T-cell (primary cell): Measurements from ENCODE around the gene RHBG. TPM values are rescaled to one million over a fixed set of nuclear protein-coding genes. Genes with fewer than 3 reads are reported as not detected.
"Not testable (repeated sequence)": the region's sequence is repeated elsewhere in the genome, so short reads cannot be mapped to it uniquely, and the experiment has no call there.

Experiments
- ATAC-seq, 4 experiments: fragments of 200-7000 bp in 3 of 4; fragments of 150-1000 bp in 1 of 4; cut with Tn5 transposase; replicated peaks in 1 of 4; 1 replicate in 3 of 4; 2 replicates in 1 of 4; pipeline ENCODE4 v1.10.0; 2021; ENCODE audit warnings: moderate library complexity in 3 of 4, mild to moderate bottlenecking in 2 of 4, moderate number of reproducible peaks in 1 of 4
- CTCF ChIA-PET, 2 donors: fragments of 300-600 bp; sonication (Branson Sonifier 250); formaldehyde crosslinking; loops; one replicate each; lab custom pipeline; 2022; ENCODE audit warnings: antibody characterized with exemption in 2 of 2; lab: Charles Lee
- POLR2A ChIA-PET, 2 donors: fragments of 300-600 bp; sonication (Branson Sonifier 250); formaldehyde crosslinking; loops; one replicate each; lab custom pipeline; 2022; ENCODE audit warnings: antibody characterized with exemption in 2 of 2; lab: Charles Lee
- DNase-seq, 35 experiments: peaks; one replicate each; pipeline versions ENCODE4 v3.0.0 to v3.0.0-alpha.2; 2013 to 2023
- H3K27ac ChIP-seq: one replicate; pipeline ENCODE4 v1.5.1; 2013; ENCODE audit warnings: low read length
- H3K27me3 ChIP-seq, 2 experiments: replicated peaks in 1 of 2; 1 replicate in 1 of 2; 2 replicates in 1 of 2; pipeline versions ENCODE4 v1.6.1 to v1.7.0; 2013; ENCODE audit warnings: low read length in 1 of 2, mixed read lengths in 1 of 2; ENCODE audit not compliant: control insufficient read depth in 2 of 2, insufficient read depth in 2 of 2; ENCODE audit errors: extremely low read depth in 1 of 2
- H3K36me3 ChIP-seq, 2 donors: 1 replicate in 1 of 2; 2 replicates in 1 of 2; pipeline versions ENCODE4 v1.6.1 to v1.7.0; 2013; ENCODE audit warnings: low read length in 1 of 2; ENCODE audit not compliant: control insufficient read depth in 2 of 2, insufficient read depth in 1 of 2; ENCODE audit errors: extremely low read depth in 1 of 2
- H3K4me1 ChIP-seq, 2 experiments: 1 replicate in 1 of 2; 2 replicates in 1 of 2; pipeline versions ENCODE4 v1.6.1 to v1.7.0; 2013; ENCODE audit warnings: low read length in 2 of 2, mixed read lengths in 1 of 2; ENCODE audit not compliant: insufficient read depth in 2 of 2, control insufficient read depth in 1 of 2; ENCODE audit errors: extremely low read depth in 1 of 2
- H3K4me3 ChIP-seq, 2 donors: 1 replicate in 1 of 2; 2 replicates in 1 of 2; pipeline versions ENCODE4 v1.5.1 to v1.7.0; 2013; ENCODE audit warnings: mild to moderate bottlenecking in 2 of 2, low read length in 1 of 2, moderate library complexity in 1 of 2; ENCODE audit not compliant: control insufficient read depth in 1 of 2; ENCODE audit errors: extremely low read depth in 1 of 2
- H3K9me3 ChIP-seq: 2 replicates; pipeline ENCODE4 v1.7.0; 2013
- H3K27ac Mint-ChIP-seq, 2 donors: one replicate each; pipeline ENCODE4 v1.8.0; 2020 to 2021; ENCODE audit warnings: mild to moderate bottlenecking in 2 of 2, mixed read lengths in 2 of 2
- H3K27me3 Mint-ChIP-seq, 2 donors: one replicate each; pipeline ENCODE4 v1.8.0; 2021 to 2022; ENCODE audit warnings: mixed read lengths in 2 of 2
- H3K36me3 Mint-ChIP-seq: one replicate; pipeline ENCODE4 v1.8.0; 2021; ENCODE audit warnings: mixed read lengths
- H3K4me1 Mint-ChIP-seq, 3 donors: one replicate each; pipeline ENCODE4 v1.8.0; 2020 to 2022; ENCODE audit warnings: mixed read lengths in 3 of 3, mild to moderate bottlenecking in 1 of 3
- H3K4me3 Mint-ChIP-seq, 3 donors: one replicate each; pipeline ENCODE4 v1.8.0; 2020 to 2022; ENCODE audit warnings: mild to moderate bottlenecking in 3 of 3, mixed read lengths in 3 of 3, moderate library complexity in 3 of 3
- H3K9me3 Mint-ChIP-seq, 3 donors: one replicate each; pipeline ENCODE4 v1.8.0; 2020 to 2022; ENCODE audit warnings: mixed read lengths in 3 of 3
- WGBS: methylation state at CpG from one replicate; pipeline ENCODE4 v1.1.5; 2013; ENCODE audit warnings: missing lambda C conversion rate; ENCODE audit not compliant: insufficient coverage; 5-methylcytosine and 5-hydroxymethylcytosine counted together
- total RNA-seq, 35 experiments: library from RNA in 6 of 35; stranded (reverse) in 6 of 35; fragments of 120-200 nt in 1 of 35; gene quantifications; one replicate each; pipeline versions ENCODE4 v1.2.1 to v1.2.4 and lab custom pipeline; 2013 to 2026

Gene RHBG
- total RNA-seq, result under 1 TPM in 1 of 5 donors, not detected in 4; 0.35 TPM
- not detected for total RNA-seq (2013)
- total RNA-seq (lab: John Stamatoyannopoulos, UW), result 0 to 0.10 (median 0) reads per million in 29 experiments

DNA sequence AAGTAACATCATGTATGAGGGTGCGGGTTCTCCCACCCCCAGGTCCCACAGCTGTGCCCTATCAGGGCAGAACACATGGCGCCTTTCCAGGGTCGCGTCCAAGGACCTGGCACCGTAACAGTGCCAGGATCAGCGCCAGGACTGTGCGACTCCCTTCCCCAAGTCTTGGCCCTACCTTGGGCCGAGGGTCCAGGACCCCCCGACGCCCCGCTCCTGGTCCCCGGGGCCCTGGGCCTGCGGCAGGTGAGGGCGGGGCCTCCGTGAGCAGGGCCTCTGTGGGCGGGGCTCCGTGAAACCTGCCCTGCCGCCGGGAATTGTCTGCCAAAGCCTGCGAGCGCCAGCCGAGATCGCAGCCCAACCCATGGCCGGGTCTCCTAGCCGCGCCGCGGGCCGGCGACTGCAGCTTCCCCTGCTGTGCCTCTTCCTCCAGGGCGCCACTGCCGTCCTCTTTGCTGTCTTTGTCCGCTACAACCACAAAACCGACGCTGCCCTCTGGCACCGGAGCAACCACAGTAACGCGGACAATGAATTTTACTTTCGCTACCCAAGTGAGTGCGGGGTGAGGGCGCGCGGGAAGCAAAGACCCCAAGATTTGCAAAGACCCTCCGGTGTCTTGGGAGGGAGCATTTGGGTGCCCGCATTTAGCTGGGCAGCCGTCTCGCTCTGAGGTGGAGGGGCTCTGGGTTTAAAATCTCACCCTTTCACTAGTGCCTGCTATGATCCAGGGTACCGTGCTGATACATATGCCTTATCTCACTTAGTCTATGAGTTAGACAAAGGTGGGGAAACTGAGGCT, at the start of gene RHBG:
RHBG (plus strand) TSS at position 323 of the 796 bp plus-strand sequence; CDS start at position 362, 39 bp downstream.
- Histone ChIP-seq H3K9me3 (no peaks in the 10 kb centered on the region), H3K27ac (no peak within 1 kb of the TSS), H3K4me1 (peaks cover 0 to 10% of the 10 kb centered on the region in 2 experiments), H3K27me3 (peaks cover 9 to 83% of the 10 kb centered on the region in 2 experiments), H3K36me3 (no peaks in the 10 kb centered on the region), H3K4me3 (peak within 1 kb of the TSS; percentile 31 to 48)
- POLR2A ChIA-PET, result no interaction called here
- Mint-ChIP-seq H3K9me3 (no peaks in the 10 kb centered on the region), H3K4me1 (peaks cover 0 to 4% (median 4%) of the 10 kb centered on the region in 3 donors), H3K27me3 (peaks cover 41 to 68% of the 10 kb centered on the region in 2 donors), H3K36me3 (no peaks in the 10 kb centered on the region), H3K27ac (no peak within 1 kb of the TSS), H3K4me3 (peak within 1 kb of the TSS; percentile 56 to 74 (median 72))
- WGBS, result 15% methylated on average over 41 of the region's 48 CpGs
- DNase-seq (peak in 15 of 35 experiments; percentile 3 to 30 (median 13)), ATAC-seq (peak; percentile 34 to 64 (median 53))
- CTCF ChIA-PET, result no interaction called here

DNA sequence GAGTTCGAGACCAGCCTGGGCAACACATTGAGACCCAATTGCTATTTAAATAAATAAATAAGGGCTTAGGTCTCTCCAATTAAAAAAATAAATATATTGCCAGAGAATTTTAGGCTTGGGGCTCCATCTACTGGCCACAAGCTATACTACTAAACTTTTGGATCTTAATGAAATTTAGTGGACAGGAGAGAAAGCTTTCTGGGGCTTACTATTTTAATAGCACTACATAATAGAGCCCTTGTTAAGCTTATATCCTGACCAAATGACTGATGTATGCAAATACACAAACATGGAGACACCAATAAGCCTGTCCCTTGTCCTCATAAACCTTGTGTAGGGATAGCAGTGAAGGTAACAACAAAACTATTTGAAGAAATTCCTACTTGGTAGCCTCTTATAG, 49.3 kb upstream of the RHBG start:
- Histone ChIP-seq H3K27me3 (no peaks in the 10 kb centered on the region), H3K4me3 (no peak overlapping the region), H3K27ac (no peak overlapping the region), H3K4me1 (no peaks in the 10 kb centered on the region), H3K9me3 (no peaks in the 10 kb centered on the region), H3K36me3 (peaks cover 20 to 85% of the 10 kb centered on the region in 2 donors)
- no peaks in the 10 kb centered on the region for H3K9me3 Mint-ChIP-seq
- ATAC-seq (no peak), DNase-seq (peak in 9 of 35 experiments; percentile 10 to 48 (median 13))
- H3K4me3 Mint-ChIP-seq, result no peak overlapping the region
- ChIA-PET CTCF (interaction anchor here (0.6 to 1.1 kb wide), 8 partner anchors 10 to 225 kb away, joined by 3 to 6 read pairs (median 3); partner anchors contain the start of gene GLMP (in 1 of the 2)), POLR2A (interaction anchor here in 1 of 2 donors (0.7 kb wide), 1 partner anchor 14 kb away, joined by 3 read pairs; no protein-coding TSS in a partner anchor)
- peaks cover 40% of the 10 kb centered on the region for H3K36me3 Mint-ChIP-seq
- H3K27ac Mint-ChIP-seq, result no peak overlapping the region
- WGBS, result no CpG with 5 or more reads among the region's 1 CpG
- H3K4me1 Mint-ChIP-seq, result no peaks in the 10 kb centered on the region
- H3K27me3 Mint-ChIP-seq, result no peaks in the 10 kb centered on the region

- Mint-ChIP-seq H3K36me3 (peaks cover 44% of the 10 kb centered on the region), H3K27me3 (no peaks in the 10 kb centered on the region), H3K9me3 (no peaks in the 10 kb centered on the region), H3K4me3 (no peak overlapping the region), H3K27ac (no peak overlapping the region), H3K4me1 (no peaks in the 10 kb centered on the region)
- Histone ChIP-seq H3K4me3 (no peak overlapping the region), H3K9me3 (no peaks in the 10 kb centered on the region), H3K4me1 (no peaks in the 10 kb centered on the region), H3K27ac (no peak overlapping the region), H3K36me3 (peaks cover 16 to 84% of the 10 kb centered on the region in 2 donors), H3K27me3 (no peaks in the 10 kb centered on the region)
- ATAC-seq (no peak), DNase-seq (no peak)
- 78% methylated on average over 1 of the region's 3 CpGs for WGBS
- CTCF ChIA-PET, result interaction anchor here in 1 of 2 donors (0.6 kb wide), 1 partner anchor 12 kb away, joined by 3 read pairs; no protein-coding TSS in a partner anchor
- POLR2A ChIA-PET, result no interaction called here
These were observed 48.5 kb upstream of the RHBG start for GRCh38 chr1:156320560-156320959.

- peaks cover 11 to 64% of the 10 kb centered on the region in 2 donors for H3K36me3 ChIP-seq
- DNase-seq, POLR2A ChIA-PET, H3K4me1 ChIP-seq, H3K4me3 ChIP-seq, H3K9me3 ChIP-seq, CTCF ChIA-PET, ATAC-seq, H3K9me3 Mint-ChIP-seq, H3K4me3 Mint-ChIP-seq, H3K27ac ChIP-seq, H3K27ac Mint-ChIP-seq, H3K4me1 Mint-ChIP-seq, H3K27me3 Mint-ChIP-seq, H3K27me3 ChIP-seq: not testable (repeated sequence)
- peaks cover 27% of the 10 kb centered on the region for H3K36me3 Mint-ChIP-seq
- WGBS, result no CpG with 5 or more reads among the region's 9 CpGs
These were observed 45.8 kb upstream of the RHBG start for GRCh38 chr1:156323179-156323578.

DNA sequence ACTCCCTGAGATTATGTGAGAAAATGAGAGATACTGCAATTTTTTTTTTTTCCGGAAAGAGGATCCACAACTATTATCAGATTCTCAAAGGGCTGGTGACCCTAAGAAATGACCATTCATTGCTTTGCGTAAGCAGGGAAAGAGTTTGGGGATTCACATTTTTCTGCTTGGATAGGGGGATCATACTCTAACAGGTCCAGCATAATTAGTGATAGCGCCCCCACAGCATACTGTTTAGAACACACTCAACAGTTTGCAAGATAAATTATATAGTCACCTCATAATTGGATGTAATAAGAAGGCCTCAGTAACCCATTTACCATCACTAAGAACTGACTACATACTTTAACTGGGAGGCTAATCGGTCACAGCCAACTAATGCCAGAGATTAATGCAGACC, 32.8 kb upstream of the RHBG start:
- H3K36me3 Mint-ChIP-seq, result peaks cover 15% of the 10 kb centered on the region
- H3K4me1 Mint-ChIP-seq, result peaks cover 38 to 41% (median 40%) of the 10 kb centered on the region in 3 donors

GRCh38 chr1:156337052-156337887, 31.7 kb upstream of the RHBG start:
- ChIA-PET POLR2A (interaction anchor here in 1 of 2 donors (0.6 kb wide), 1 partner anchor 375 kb away, joined by 3 read pairs; no protein-coding TSS in a partner anchor), CTCF (interaction anchor here in 1 of 2 donors (0.7 to 0.8 kb wide), 2 partner anchors 49 to 55 kb away, joined by 3 to 4 read pairs; no protein-coding TSS in a partner anchor)
- H3K4me3 Mint-ChIP-seq, result peak overlapping the region; percentile 95 to 97 (median 97)
- WGBS, result 19% methylated on average over 16 of the region's 34 CpGs
- no peak for DNase-seq
- no peaks in the 10 kb centered on the region for H3K27me3 Mint-ChIP-seq
- no peak for ATAC-seq
- H3K27me3 ChIP-seq, result no peaks in the 10 kb centered on the region
- peak overlapping the region; percentile 90 to 97 for H3K4me3 ChIP-seq
- peaks cover 38 to 41% (median 40%) of the 10 kb centered on the region in 3 donors for H3K4me1 Mint-ChIP-seq
- H3K27ac Mint-ChIP-seq, result peak overlapping the region; percentile 97 to 100
- H3K36me3 ChIP-seq, result peaks cover 0 to 40% of the 10 kb centered on the region in 2 donors
- H3K9me3 Mint-ChIP-seq, result no peaks in the 10 kb centered on the region
- H3K9me3 ChIP-seq, result no peaks in the 10 kb centered on the region
- peaks cover 15% of the 10 kb centered on the region for H3K36me3 Mint-ChIP-seq
- H3K4me1 ChIP-seq, result peaks cover 14 to 17% of the 10 kb centered on the region in 2 experiments
- H3K27ac ChIP-seq, result peak overlapping the region; percentile 44

More for the DNA sequence above, 32.8 kb upstream of the RHBG start:
- no peaks in the 10 kb centered on the region for H3K27me3 Mint-ChIP-seq
- 100% methylated on average over 1 of the region's 4 CpGs for WGBS
- ChIA-PET CTCF (no interaction called here), POLR2A (no interaction called here)
- Histone ChIP-seq H3K27me3 (no peaks in the 10 kb centered on the region), H3K9me3 (no peaks in the 10 kb centered on the region), H3K27ac (no peak overlapping the region), H3K4me3 (no peak overlapping the region), H3K36me3 (peaks cover 0 to 50% of the 10 kb centered on the region in 2 donors), H3K4me1 (peaks cover 14 to 17% of the 10 kb centered on the region in 2 experiments)
- no peak overlapping the region for H3K27ac Mint-ChIP-seq
- DNase-seq (peak in 1 of 35 experiments; percentile 17), ATAC-seq (no peak)
- no peaks in the 10 kb centered on the region for H3K9me3 Mint-ChIP-seq
- peak overlapping the region; percentile 95 to 97 (median 97) for H3K4me3 Mint-ChIP-seq
